ENCODE measurements around the gene IZUMO1. TPM values are rescaled to one million over a fixed set of nuclear protein-coding genes. Genes with fewer than 3 reads are reported as not detected.
A peak's percentile ranks its signal among the peaks of the same experiment; 100 is the strongest.

Gene IZUMO1
- total RNA-seq, 3 donors from 2014 or later, result 0.29 TPM; not detected in 2

DNA sequence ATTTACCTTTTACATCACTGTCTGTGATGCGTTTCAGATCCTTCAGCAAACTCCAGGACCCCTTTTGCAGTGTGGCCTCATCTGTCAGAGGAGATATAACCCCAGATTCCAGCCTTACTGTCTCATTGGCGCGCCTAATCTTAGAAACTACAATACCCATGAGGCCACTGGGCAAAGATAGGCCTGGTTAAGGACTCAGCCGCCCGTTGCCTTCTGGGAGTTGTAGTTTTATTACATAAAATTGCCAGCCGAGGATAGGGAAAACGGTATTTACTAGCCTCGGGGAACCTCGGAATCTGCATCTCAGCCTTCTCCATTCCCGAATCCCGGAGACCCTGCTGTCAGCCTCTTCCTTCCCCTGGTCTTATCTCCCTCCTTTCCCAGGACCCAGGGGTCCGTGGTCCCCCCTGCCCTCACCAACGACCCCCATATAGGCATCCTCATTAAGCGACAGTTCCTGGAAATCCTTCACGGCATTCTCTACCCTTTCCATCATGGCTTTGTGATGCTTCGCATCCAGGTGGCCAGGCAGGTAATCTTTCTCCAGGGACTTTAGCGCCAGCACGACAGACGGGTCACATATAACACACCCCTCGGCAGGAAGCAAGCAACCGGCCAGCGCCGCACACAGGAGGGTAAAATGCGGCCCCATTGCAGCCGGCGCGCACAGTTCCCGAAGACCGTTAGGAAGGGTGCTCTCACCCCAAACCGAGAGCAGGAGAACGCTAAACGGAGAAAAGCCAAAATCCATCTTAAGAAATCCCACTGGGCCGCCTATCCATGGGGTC lies 1.3 kb downstream of the IZUMO1 start:
- intact Hi-C loops (cut with DNase I; ENCODE audit: low total_unique reads), result no loop called here
- no peak for DNase-seq (ENCODE audit: low spot score in 2 of 2)
- Histone ChIP-seq H3K36me3 (no peaks in the 10 kb centered on the region), H3K4me3 (no peak overlapping the region), H3K27me3 (no peaks in the 10 kb centered on the region), H3K9me3 (no peaks in the 10 kb centered on the region), H3K4me1 (no peaks in the 10 kb centered on the region), H3K27ac (no peak overlapping the region)
- TF ChIP-seq, protein P1, sequence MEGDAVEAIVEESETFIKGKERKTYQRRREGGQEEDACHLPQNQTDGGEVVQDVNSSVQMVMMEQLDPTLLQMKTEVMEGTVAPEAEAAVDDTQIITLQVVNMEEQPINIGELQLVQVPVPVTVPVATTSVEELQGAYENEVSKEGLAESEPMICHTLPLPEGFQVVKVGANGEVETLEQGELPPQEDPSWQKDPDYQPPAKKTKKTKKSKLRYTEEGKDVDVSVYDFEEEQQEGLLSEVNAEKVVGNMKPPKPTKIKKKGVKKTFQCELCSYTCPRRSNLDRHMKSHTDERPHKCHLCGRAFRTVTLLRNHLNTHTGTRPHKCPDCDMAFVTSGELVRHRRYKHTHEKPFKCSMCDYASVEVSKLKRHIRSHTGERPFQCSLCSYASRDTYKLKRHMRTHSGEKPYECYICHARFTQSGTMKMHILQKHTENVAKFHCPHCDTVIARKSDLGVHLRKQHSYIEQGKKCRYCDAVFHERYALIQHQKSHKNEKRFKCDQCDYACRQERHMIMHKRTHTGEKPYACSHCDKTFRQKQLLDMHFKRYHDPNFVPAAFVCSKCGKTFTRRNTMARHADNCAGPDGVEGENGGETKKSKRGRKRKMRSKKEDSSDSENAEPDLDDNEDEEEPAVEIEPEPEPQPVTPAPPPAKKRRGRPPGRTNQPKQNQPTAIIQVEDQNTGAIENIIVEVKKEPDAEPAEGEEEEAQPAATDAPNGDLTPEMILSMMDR (IDR thresholded peaks at IDR 0.05), result no peak
- TF ChIP-seq POLR2AphosphoS5 (IDR thresholded peaks at IDR 0.05) (peak in 1 of 3 donors; percentile 40), POLR2A (IDR thresholded peaks at IDR 0.05) (no peak)

DNA sequence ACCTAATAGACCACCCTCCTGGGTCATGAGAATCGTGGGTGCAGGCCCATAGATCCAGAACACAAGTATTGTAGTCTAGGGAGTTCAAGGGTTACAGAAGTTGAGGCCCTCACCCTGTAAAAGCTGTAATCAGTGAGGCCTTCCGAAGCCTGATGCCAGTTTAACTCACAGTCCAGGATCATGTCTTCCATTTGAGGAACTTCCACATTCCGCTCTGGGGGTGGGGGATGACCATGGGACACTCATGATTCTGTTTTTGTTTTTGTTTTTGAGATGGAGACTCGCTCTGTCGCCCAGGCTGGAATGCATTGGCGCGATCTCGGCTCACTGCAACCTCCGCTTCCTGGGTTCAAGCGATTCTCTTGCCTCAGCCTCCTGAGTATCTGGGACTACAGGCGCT lies 4.6 kb downstream of the IZUMO1 start:
- DNase-seq (ENCODE audit: low spot score in 2 of 2), result no peak
- H3K27ac ChIP-seq, result peak overlapping the region in 1 of 2 donors; percentile 70
- H3K4me1 ChIP-seq, result no peaks in the 10 kb centered on the region
- TF ChIP-seq POLR2AphosphoS5 (IDR thresholded peaks at IDR 0.05), result no peak
- H3K9me3 ChIP-seq, result no peaks in the 10 kb centered on the region
- H3K4me3 ChIP-seq, result no peak overlapping the region
- H3K36me3 ChIP-seq, result no peaks in the 10 kb centered on the region
- H3K27me3 ChIP-seq, result no peaks in the 10 kb centered on the region
- intact Hi-C loops (cut with DNase I; ENCODE audit: low total_unique reads), result no loop called here

DNA sequence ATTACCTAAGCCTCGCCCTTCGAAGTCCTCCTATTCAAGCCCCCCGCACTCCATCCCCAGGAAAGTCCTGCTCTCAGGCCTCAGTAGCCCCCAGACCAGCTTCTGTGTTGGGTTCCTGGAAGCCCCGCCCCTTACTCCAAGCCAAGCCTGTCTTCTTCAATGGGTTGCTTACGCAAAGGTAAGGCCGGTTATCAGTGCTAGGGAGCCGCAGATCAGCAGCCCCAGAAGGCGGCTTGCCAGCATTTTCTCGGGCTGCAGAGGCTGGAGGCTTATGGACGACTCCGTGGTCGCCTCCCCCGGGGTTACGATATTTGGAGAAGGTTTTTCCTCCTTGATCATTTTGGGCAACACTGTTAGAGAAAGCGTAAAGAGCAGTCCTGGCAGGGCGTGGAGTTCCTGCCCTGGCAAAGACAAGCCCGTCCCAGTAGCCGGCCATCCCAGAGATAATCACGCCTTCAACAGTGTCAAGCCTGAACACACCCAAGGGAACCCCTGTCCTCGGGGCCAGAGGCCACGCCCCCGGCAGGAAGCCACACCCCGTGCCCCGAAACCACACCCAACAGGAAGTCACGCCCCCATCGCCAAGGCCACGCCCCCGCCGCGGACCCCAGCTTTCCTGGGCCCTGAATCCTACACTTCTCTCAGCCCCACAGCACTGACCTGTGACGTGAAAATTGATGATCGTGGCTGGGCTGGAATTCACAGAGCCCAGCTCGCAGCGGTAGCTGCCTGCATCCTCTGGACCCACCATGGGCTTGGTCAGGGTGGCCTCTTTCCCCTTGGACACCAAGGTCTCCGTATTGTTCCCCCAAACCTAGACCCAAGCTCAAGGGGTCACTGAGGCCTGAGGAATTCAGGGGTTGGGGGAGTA lies 5.3 kb downstream of the IZUMO1 start:
- DNase-seq (ENCODE audit: low spot score in 2 of 2), result no peak
- Histone ChIP-seq H3K4me1 (no peaks in the 10 kb centered on the region), H3K9me3 (no peaks in the 10 kb centered on the region), H3K27me3 (no peaks in the 10 kb centered on the region), H3K27ac (peak overlapping the region; percentile 13 to 70), H3K4me3 (peak overlapping the region in 2 of 3 donors; percentile 50 to 81), H3K36me3 (no peaks in the 10 kb centered on the region)
- TF ChIP-seq, protein P1 (IDR thresholded peaks at IDR 0.05), result no peak
- TF ChIP-seq POLR2AphosphoS5 (IDR thresholded peaks at IDR 0.05) (no peak), POLR2A (IDR thresholded peaks at IDR 0.05) (no peak)
- intact Hi-C loops (cut with DNase I; ENCODE audit: low total_unique reads), result no loop called here

DNA sequence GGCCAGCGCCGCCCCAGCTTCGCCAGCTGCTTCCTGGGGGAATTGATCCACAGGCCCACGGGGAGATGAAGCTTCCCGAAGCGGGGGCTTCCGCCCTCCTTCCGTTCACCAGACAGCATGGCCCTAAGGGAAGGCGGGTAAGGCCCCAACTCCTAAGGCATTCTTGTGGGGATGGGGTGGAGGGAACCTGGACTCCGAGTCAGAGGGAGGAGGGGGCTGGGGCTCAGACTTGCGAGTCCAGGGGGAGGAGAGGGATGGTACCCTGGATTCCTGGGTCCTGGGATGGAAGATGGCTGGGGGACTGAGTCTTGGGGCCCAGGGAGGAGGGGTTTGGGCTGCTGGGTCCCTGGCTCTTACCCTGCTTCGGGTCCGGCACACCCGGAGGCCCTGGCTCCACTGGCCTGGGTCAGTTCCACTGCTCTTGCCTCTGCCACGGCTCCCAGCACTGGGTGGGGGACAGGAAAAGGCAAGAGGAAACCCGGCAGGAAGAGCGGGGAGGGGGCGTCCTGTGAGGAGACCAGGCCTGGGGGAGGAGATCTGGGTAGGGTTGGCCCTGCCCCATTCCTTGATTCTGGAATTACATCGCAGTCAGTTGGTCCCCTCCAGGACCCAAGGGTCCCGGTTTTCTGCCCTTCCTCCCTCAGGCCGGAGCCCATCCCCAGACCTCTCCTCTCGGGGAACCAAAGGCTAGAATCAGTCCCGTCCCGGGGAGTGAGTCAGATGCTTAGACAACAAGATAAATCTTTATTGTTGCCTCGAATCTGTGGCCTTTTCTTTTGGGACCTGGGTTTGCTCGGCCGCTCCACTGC lies 6.3 kb downstream of the IZUMO1 start, which contains the start of gene RASIP1:
Gene RASIP1 (minus strand): TSS at position 447 of the 809 bp plus-strand sequence. CDS start 328 bp downstream, at position 119.
- peak within 1 kb of the TSS; percentile 50 to 81 (median 68) for H3K4me3 ChIP-seq
- H3K27me3 ChIP-seq, result no peaks in the 10 kb centered on the region
- H3K36me3 ChIP-seq, result no peaks in the 10 kb centered on the region
- no peak for DNase-seq (ENCODE audit: low spot score in 2 of 2)
- intact Hi-C loops (cut with DNase I; ENCODE audit: low total_unique reads), result no loop called here
- no peaks in the 10 kb centered on the region for H3K4me1 ChIP-seq
- no peaks in the 10 kb centered on the region for H3K9me3 ChIP-seq
- H3K27ac ChIP-seq, result peak within 1 kb of the TSS; percentile 76
- TF ChIP-seq POLR2AphosphoS5 (IDR thresholded peaks at IDR 0.05) (no peak), POLR2A (IDR thresholded peaks at IDR 0.05) (no peak)
- TF ChIP-seq, protein P1 (IDR thresholded peaks at IDR 0.05), result no peak

Data from breast epithelium (tissue), 4 donors.